Stimulated activated CD8-positive, alpha-beta memory T cell treated with anti-CD3 and anti-CD28 coated beads, Interleukin-4, amount 100 ng/mL, for 1 hour (primary cell): ENCODE data around the gene ZNF43.
"Not testable (repeated sequence)": the region's sequence is repeated elsewhere in the genome, so short reads cannot be mapped to it uniquely, and the experiment has no call there.

Experiments used
- DNase-seq, 2 donors: peaks; one replicate each; pipeline ENCODE4 v3.0.0-alpha.2; 2020; ENCODE audit warnings: low read depth in 2 of 2, low spot score in 1 of 2

ZNF43 gene

DNA sequence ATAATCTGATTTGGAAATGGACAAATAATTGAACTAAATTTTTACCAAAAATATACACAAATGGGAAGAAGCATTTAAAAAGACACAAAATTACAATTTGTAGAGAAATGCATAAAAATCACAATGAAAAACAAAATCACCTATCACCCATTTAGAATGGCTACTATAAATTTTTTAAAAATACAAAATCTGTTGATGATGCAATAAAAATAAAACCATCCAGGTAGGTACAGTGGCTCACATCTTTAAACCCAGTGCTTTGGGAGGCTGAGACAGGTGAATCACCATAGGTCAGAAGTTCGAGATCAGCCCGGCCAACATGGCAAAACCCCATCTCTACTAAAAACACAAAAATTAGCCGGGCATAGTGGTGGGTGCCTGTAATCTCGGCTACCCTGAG is 23.5 kb downstream of the ZNF43 start:
- DNase-seq = no peak

DNA sequence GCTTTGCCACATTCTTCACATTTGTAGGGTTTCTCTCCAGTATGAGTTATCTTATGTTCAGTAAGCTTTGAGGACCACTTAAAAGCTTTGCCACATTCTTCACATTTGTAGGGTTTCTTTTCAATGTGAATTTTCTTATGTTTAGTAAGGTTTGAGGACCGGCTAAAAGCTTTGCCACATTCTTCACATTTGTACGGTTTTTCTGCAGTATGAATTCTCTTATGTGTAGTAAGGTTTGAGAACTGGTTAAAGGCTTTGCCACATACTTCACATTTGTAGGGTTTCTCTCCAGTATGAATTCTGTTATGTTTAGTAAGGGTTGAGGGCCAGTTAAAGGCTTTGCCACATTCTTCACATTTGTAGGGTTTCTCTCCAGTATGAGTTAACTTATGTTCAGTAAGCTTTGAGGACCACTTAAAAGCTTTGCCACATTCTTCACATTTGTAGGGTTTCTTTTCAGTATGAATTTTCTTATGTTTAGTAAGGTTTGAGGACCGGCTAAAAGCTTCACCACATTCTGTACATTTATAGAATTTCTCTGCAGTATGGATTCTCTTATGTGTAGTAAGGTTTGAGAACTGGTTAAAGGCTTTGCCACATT is 27.5 kb downstream of the ZNF43 start:
- not testable (repeated sequence) for DNase-seq

DNA sequence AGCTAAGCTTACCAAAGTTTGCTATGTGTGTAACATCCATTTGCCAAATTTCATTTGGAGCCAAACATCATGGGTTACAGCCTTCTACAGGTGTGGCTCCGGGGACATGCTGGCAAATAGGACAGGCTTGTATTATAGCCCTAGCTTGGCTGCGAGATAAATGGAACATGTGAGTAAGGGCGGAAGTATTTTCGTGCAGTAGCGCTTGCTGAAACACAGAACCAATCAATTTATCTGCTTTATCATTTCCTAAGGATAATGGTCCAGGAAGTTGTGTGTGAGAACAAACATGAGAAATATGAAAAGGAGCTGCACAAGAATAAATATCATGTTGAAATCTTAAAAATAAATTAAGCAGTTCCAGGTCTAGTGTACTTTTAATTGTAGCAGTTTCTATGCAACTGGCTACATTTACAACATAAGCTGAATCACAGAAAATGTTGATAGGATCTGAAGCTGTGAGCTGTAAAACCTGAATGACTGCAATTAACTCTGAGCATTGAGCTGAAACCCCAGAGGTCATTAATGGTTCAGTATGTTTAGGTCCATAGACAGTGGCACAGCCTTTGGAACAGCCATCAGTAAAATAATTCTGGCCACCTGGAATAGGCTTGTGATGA is 46.4 kb downstream of the ZNF43 start:
- no peak for DNase-seq

DNA sequence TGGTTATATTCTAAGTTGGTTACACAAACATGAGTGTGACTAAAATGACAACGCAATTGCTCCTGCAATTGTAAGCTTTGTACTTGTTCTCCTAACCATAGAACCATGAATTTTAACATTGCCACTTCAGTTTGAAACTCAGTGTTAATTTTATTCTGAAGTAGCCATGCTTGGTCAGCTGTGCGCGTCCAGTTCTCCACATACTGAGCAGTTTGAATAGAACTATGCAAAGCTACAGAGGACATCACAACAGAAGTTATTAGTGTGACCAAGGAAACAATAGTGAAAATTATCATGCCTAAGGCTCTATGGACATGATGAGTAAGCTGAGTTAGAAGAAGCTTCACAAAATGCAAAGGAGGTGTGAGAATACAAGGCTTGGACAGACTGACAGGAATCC is 49.0 kb downstream of the ZNF43 start:
- DNase-seq = no peak

DNA sequence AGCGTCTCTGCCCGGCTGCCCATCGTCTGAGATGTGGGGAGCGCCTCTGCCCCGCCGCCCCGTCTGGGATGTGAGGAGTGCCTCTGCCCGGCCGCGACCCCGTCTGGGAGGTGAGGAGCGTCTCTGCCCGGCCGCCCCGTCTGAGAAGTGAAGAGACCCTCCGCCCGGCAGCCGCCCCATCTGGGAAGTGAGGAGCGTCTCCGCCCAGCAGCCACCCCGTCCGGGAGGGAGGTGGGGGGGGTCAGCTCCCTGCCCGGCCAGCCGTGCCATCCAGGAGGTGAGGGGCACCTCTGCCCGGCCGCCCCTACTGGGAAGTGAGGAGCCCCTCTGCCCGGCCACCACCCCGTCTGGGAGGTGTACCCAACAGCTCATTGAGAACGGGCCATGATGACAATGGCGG is 60.2 kb downstream of the ZNF43 start:
- not testable (repeated sequence) for DNase-seq

DNA sequence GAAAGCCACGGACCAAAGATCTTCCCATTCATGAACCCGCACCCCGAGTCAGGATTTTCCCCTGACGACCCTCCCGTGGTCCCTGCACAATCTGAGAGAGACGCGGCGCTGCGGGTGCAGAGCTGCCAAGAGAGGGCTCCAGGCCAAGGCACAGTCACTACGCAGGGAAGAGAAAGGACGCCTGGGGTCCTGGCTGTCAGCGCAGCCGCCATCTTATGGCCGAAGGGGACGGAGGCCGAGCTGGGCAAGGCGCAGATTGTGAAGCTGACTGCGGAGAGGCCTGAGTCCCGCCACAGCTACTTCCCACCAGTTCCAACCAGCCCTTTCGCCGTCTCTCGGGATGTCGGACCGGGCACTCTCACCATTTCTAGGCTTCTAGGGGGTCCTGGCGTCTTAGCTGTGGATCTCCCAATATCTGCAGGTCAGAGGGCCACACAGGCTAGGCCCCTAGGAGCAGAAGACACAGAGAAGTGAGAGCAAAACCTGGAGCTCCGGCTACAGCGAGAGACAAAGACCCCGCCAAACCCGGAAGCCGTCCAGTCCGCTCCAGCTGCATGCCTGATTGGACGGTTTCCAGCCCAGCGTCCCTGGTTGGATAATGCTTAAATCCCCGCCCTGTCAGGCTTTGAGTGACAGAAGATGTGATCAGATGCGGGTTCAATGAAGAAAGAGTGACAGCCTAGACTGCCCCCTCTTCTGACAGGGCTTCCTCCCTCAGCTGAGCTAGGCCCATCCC is 68.7 kb downstream of the ZNF43 start, which contains the start of gene ZNF100:
ZNF100 (minus strand) TSS at position 515 of the 736 bp plus-strand sequence; CDS start at position 365, 150 bp downstream.
- peak; percentile 63 to 75 for DNase-seq

DNA sequence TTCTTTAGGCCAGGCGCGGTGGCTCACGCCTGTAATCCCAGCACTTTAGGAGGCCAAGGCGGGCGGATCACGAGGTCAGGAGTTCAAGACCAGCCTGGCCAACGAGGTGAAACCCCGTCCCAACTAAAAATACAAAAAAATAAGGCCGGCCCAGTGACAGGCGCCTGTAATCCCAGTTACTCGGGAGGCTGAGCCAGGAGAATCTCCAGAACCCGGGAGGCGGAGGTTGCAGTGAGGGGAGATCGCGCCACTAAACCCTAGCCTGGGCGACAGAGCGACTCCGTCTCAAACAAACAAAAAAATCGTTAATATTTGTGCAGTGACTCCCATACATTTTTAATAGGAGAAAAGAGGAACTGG is 69.3 kb downstream of the ZNF43 start:
- not testable (repeated sequence) for DNase-seq

DNA sequence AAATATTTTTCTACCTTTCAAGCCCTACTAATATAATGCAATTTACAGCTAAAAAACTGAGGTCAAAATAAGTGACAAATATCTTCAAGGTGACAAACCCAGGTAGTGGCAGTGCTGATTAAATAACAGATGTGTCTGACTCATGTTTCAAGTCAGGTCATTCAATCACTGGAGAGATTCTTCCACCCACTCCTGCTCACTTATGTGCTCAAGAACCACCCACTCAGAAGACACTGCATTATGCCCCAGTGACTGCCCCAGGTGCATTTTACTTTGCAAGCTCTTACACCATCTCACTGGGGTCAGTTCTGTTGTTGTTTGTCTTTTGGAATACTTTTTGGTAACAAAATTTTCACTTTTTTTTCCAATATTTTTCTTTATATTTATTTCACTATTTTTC is 70.8 kb downstream of the ZNF43 start:
- no peak for DNase-seq

DNA sequence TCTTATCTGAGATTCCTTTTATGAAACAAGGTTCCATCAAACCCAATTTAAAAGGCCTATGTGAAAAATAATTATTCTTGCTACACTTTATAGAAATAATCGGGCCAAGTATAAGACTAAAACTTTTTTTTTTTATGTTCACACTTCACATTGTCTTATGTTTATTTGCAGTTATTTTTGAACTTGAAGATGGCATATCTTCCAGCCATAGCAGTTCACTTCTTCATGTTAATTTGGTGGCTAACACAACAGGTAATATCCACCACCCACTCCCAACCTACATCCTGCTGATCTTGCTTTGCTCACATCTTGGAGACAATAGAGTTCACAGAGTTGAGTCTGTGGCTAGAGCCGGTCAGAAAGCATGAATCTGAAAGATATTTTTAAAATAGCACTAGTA is 74.4 kb downstream of the ZNF43 start:
- DNase-seq = not testable (repeated sequence)

DNA sequence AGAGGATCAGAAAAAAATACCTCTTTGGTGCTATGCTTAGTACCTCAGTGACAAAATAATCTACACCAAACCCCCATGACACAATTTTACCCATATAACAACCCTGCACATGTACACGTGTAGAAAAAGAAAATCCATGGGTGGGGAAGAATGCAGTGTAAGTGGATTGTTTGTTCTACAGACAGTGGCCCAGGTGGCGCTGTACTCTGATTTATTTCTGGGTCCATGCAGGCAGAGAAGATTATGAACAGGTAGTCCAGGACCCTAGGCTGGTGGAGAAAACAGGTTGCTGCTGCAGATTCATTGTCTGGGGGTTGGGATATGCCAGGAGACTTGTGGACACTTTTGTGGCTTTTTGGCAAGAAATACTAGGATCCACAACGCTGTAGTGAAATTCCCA is 77.7 kb downstream of the ZNF43 start:
- DNase-seq = no peak

DNA sequence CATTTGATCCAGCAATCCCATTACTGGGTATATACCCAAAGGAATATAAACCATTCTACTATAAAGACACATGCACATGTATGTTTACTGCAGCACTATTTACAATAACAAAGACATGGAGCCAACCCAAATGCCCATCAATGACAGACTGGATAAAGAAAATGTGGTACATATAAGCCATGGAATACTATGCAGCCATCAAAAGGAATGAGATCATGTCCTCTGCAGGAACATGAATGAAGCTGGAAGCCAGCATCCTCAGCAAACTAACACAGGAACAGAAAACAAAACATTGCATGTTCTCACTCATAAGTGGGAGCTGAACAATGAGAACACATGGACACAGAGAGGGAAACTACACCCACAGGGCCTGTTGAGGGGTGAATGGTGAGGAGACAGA is 80.4 kb downstream of the ZNF43 start:
- DNase-seq = not testable (repeated sequence)
